H1 (cell line): Measurements from ENCODE around the gene FADS6. TPM values are rescaled to one million over a fixed set of nuclear protein-coding genes. Genes with fewer than 3 reads are reported as not detected.

Experiments
- CTCF ChIA-PET: fragments of 300-600 bp; sonication (Branson Sonifier 250); formaldehyde crosslinking; loops from one replicate; lab custom pipeline; 2021; ENCODE audit not compliant: partially characterized antibody; lab: Charles Lee
- POLR2A ChIA-PET: fragments of 300-600 bp; sonication (Branson Sonifier 250); formaldehyde crosslinking; loops from one replicate; lab custom pipeline; 2021; ENCODE audit warnings: inconsistent platforms; ENCODE audit not compliant: partially characterized antibody; lab: Charles Lee
- DNase-seq, 2 experiments: peaks; one replicate each; pipeline versions ENCODE4 v3.0.0 to v3.0.0-alpha.2; 2010 to 2022; ENCODE audit warnings: low spot score in 2 of 2, low read depth in 1 of 2, mixed read lengths in 1 of 2
- FAIRE-seq: peaks from 2 replicates; lab custom pipeline; 2011; peaks lifted over from hg19 to GRCh38; lab: Jason Lieb, UNC
- H2AFZ ChIP-seq: 2 replicates; pipeline ENCODE4 v1.8.1; 2012; ENCODE audit warnings: low read length, inconsistent platforms
- H2AK5ac ChIP-seq: 2 replicates; pipeline ENCODE4 v1.6.1; 2013; ENCODE audit warnings: low read depth, low read length
- H2BK120ac ChIP-seq: replicated peaks from 2 replicates; pipeline ENCODE3; 2013; ENCODE audit warnings: low read depth, low read length, inconsistent platforms
- H2BK12ac ChIP-seq: 2 replicates; pipeline ENCODE4 v1.6.1; 2013; ENCODE audit warnings: low read depth, low read length
- H2BK15ac ChIP-seq: 2 replicates; pipeline ENCODE4 v1.6.1; 2013; ENCODE audit warnings: low read length
- H2BK20ac ChIP-seq: 2 replicates; pipeline ENCODE4 v1.6.1; 2013; ENCODE audit warnings: low read length
- H2BK5ac ChIP-seq: 2 replicates; pipeline ENCODE4 v1.6.1; 2013; ENCODE audit warnings: low read depth, low read length
- H3K14ac ChIP-seq: 2 replicates; pipeline ENCODE4 v1.6.1; 2013; ENCODE audit warnings: inconsistent platforms; ENCODE audit not compliant: insufficient read length
- H3K18ac ChIP-seq: 2 replicates; pipeline ENCODE4 v1.6.1; 2013; ENCODE audit warnings: low read length; ENCODE audit errors: extremely low read depth
- H3K23ac ChIP-seq: 2 replicates; pipeline ENCODE4 v1.6.1; 2013; ENCODE audit warnings: inconsistent platforms; ENCODE audit not compliant: insufficient read length
- H3K23me2 ChIP-seq: 2 replicates; pipeline ENCODE4 v1.6.1; 2013; ENCODE audit warnings: low read depth, low read length
- H3K27ac ChIP-seq: 2 replicates; pipeline ENCODE4 v1.6.1; 2011; ENCODE audit warnings: low read depth, low read length, inconsistent platforms
- H3K27me3 ChIP-seq, 4 experiments: replicated peaks in 1 of 4; 1 replicate in 1 of 4; 2 replicates in 3 of 4; pipeline versions ENCODE4 v1.6.1 to v1.8.1; 2011 to 2013; ENCODE audit warnings: low read length in 3 of 4, mild to moderate bottlenecking in 3 of 4, inconsistent platforms in 2 of 4, mixed read lengths in 2 of 4, moderate library complexity in 1 of 4; ENCODE audit not compliant: control insufficient read depth in 3 of 4, insufficient read depth in 3 of 4; ENCODE audit errors: extremely low read depth in 1 of 4
- H3K36me3 ChIP-seq, 4 experiments: 2 replicates each; pipeline versions ENCODE4 v1.6.1 to v1.8.1; 2011 to 2013; ENCODE audit warnings: mild to moderate bottlenecking in 4 of 4, low read length in 3 of 4, moderate library complexity in 2 of 4, control low read depth in 1 of 4, inconsistent platforms in 1 of 4; ENCODE audit not compliant: insufficient read depth in 4 of 4, control insufficient read depth in 2 of 4
- H3K4ac ChIP-seq: replicated peaks from 2 replicates; pipeline ENCODE3; 2013; ENCODE audit warnings: low read length, low read depth, mixed read lengths, inconsistent platforms; ENCODE audit not compliant: insufficient read length
- H3K4me1 ChIP-seq, 4 experiments: replicated peaks in 1 of 4; 1 replicate in 1 of 4; 2 replicates in 3 of 4; pipeline versions ENCODE4 v1.6.1 to v1.8.1; 2011 to 2013; ENCODE audit warnings: low read length in 3 of 4, inconsistent platforms in 2 of 4, mixed read lengths in 1 of 4; ENCODE audit not compliant: insufficient read depth in 4 of 4, control insufficient read depth in 3 of 4
- H3K4me2 ChIP-seq, 2 experiments: 2 replicates each; pipeline versions ENCODE4 v1.6.1 to v1.8.1; 2011 to 2013; ENCODE audit warnings: low read depth in 2 of 2, low read length in 2 of 2, control low read depth in 1 of 2, inconsistent platforms in 1 of 2, mild to moderate bottlenecking in 1 of 2; ENCODE audit not compliant: insufficient read depth in 1 of 2
- H3K4me3 ChIP-seq, 4 experiments: fragments of 200-600, 300-600 bp in 1 of 4; sonication (generic), shearing (Covaris generic), sonication (Bioruptor Twin) in 1 of 4; 2 replicates each; pipeline versions ENCODE4 v1.5.1 to v1.8.1; 2011 to 2016; ENCODE audit warnings: low read length in 4 of 4, low read depth in 3 of 4, control low read depth in 2 of 4, inconsistent platforms in 2 of 4, mild to moderate bottlenecking in 2 of 4, mixed read lengths in 1 of 4, moderate library complexity in 1 of 4; ENCODE audit not compliant: insufficient read depth in 2 of 4; ENCODE audit errors: extremely low read depth in 1 of 4
- H3K56ac ChIP-seq: replicated peaks from 2 replicates; pipeline ENCODE3; 2013; ENCODE audit warnings: low read depth, mild to moderate bottlenecking, mixed read lengths, low read length, inconsistent platforms; ENCODE audit not compliant: insufficient read length
- H3K79me1 ChIP-seq: 2 replicates; pipeline ENCODE4 v1.6.1; 2013; ENCODE audit warnings: low read depth, low read length, control low read depth
- H3K79me2 ChIP-seq, 2 experiments: 2 replicates each; pipeline versions ENCODE4 v1.6.1 to v1.8.1; 2012 to 2013; ENCODE audit warnings: low read length in 2 of 2, mild to moderate bottlenecking in 2 of 2, inconsistent platforms in 1 of 2; ENCODE audit not compliant: insufficient read depth in 2 of 2, control insufficient read depth in 1 of 2
- H3K9ac ChIP-seq, 4 experiments: replicated peaks in 1 of 4; 1 replicate in 1 of 4; 2 replicates in 3 of 4; pipeline versions ENCODE4 v1.6.1 to v1.8.1; 2011 to 2013; ENCODE audit warnings: low read depth in 3 of 4, low read length in 3 of 4, control low read depth in 2 of 4, mild to moderate bottlenecking in 2 of 4, moderate library complexity in 2 of 4, inconsistent platforms in 1 of 4; ENCODE audit errors: extremely low read depth in 1 of 4
- H3K9me3 ChIP-seq, 2 experiments: 2 replicates each; pipeline versions ENCODE4 v1.6.1 to v1.8.1; 2012 to 2013; ENCODE audit warnings: mild to moderate bottlenecking in 2 of 2, moderate library complexity in 2 of 2, control low read depth in 1 of 2, inconsistent platforms in 1 of 2, low read depth in 1 of 2, low read length in 1 of 2, mixed read lengths in 1 of 2; ENCODE audit not compliant: insufficient read depth in 2 of 2
- H4K20me1 ChIP-seq, 2 experiments: replicated peaks in 1 of 2; 2 replicates each; pipeline versions ENCODE3 to v1.8.1; 2011 to 2013; ENCODE audit warnings: inconsistent platforms in 2 of 2, low read length in 2 of 2, mild to moderate bottlenecking in 1 of 2; ENCODE audit not compliant: insufficient read depth in 2 of 2, control insufficient read depth in 1 of 2
- H4K5ac ChIP-seq: 2 replicates; pipeline ENCODE4 v1.6.1; 2013; ENCODE audit warnings: low read length, low read depth, mixed read lengths, inconsistent platforms; ENCODE audit not compliant: insufficient read length
- H4K8ac ChIP-seq: 2 replicates; pipeline ENCODE4 v1.8.0; 2013; ENCODE audit warnings: mild to moderate bottlenecking, moderate library complexity, low read length, inconsistent platforms; ENCODE audit not compliant: insufficient read depth; ENCODE audit errors: extremely low read depth
- H4K91ac ChIP-seq: replicated peaks from 2 replicates; pipeline ENCODE3; 2013; ENCODE audit warnings: low read length, mixed read lengths, inconsistent platforms; ENCODE audit not compliant: insufficient read length
- CHD1 ChIP-seq: IDR thresholded peaks from 2 replicates; pipeline ENCODE4 v1.6.1; 2012; ENCODE audit warnings: low read depth, low read length, improper control_type of control experiment
- EZH2 ChIP-seq: fragments of 200-600 bp; sonication (generic); IDR thresholded peaks from 2 replicates; pipeline ENCODE4 v1.7.1; 2012; ENCODE audit warnings: low read depth, mild to moderate bottlenecking, moderate library complexity, low read length, inconsistent platforms; ENCODE audit not compliant: severe bottlenecking
- KDM1A ChIP-seq: fragments of 200-600, 300-600 bp; sonication (generic); IDR thresholded peaks from 2 replicates; pipeline ENCODE4 v1.7.1; 2016; ENCODE audit warnings: mild to moderate bottlenecking, low read length, borderline replicate concordance
- KDM5A ChIP-seq: fragments of 200-600 bp; IDR thresholded peaks from 2 replicates; pipeline ENCODE4 v1.7.1; 2012; ENCODE audit warnings: mild to moderate bottlenecking, low read length, inconsistent platforms, mixed read lengths
- RAD21 ChIP-seq, 2 experiments: IDR thresholded peaks in 1 of 2; conservative IDR thresholded peaks in 1 of 2; 2 replicates each; pipeline ENCODE4 v1.6.1; 2011; ENCODE audit warnings: low read depth in 2 of 2, low read length in 2 of 2, improper control_type of control experiment in 1 of 2, inconsistent platforms in 1 of 2, mild to moderate bottlenecking in 1 of 2, moderate library complexity in 1 of 2
- SP1 ChIP-seq: IDR thresholded peaks from 2 replicates; pipeline ENCODE4 v1.6.1; 2011; ENCODE audit warnings: low read depth, low read length
- SP4 ChIP-seq: IDR thresholded peaks from 2 replicates; pipeline ENCODE4 v1.6.1; 2012; ENCODE audit warnings: low read length, inconsistent platforms
- WGBS, 2 experiments: shearing (Covaris generic) in 1 of 2; methylation state at CpG; one replicate each; pipeline versions ENCODE4 v1.1.6 to v1.1.7; 2013 to 2015; ENCODE audit warnings: low lambda C conversion rate in 2 of 2, mixed read lengths in 2 of 2, inconsistent platforms in 1 of 2, low coverage in 1 of 2, missing lambda C conversion rate in 1 of 2; ENCODE audit not compliant: insufficient replicate concordance in 2 of 2, insufficient coverage in 1 of 2, insufficient read length in 1 of 2; ENCODE audit errors: extremely low coverage in 1 of 2, missing lambda C conversion rate in 1 of 2; 5-methylcytosine and 5-hydroxymethylcytosine counted together
- polyA plus RNA-seq, 7 experiments: library from polyadenylated mRNA; depleted of rRNA in 3 of 7; stranded (reverse) in 5 of 7; unstranded in 2 of 7; fragments of >200 nt in 5 of 7; fragments of 200-250 nt in 2 of 7; gene quantifications; 1 replicate in 5 of 7; 2 replicates in 1 of 7; 4 replicates in 1 of 7; pipeline versions ENCODE4 v1.2.1 to v1.2.3, GENCODE V29; 2011 to 2013; ENCODE audit warnings: missing spikeins in 2 of 7, mixed read lengths in 2 of 7
- total RNA-seq: library from RNA; stranded (reverse); fragmentation: NEBNext Ultra II Directional; extraction: Animal tissue kit (Norgen Biotek cat#: 25700); gene quantifications from 2 replicates; pipeline ENCODE4 v1.2.1, GENCODE V29; 2021

The FADS6 gene
- total and polyA plus RNA-seq, 2 of the 8 experiments (the other 6 are each of a cell fraction or from before 2014, with no cell fraction given) = 0.56 to 2.5 TPM

- CTCF ChIA-PET = interaction anchor here (1.3 to 81.0 kb wide), 4 partner anchors 8 to 60 kb away, joined by 3 to 2981 read pairs (median 6); partner anchors contain the start of genes GRIN2C and NAT9
- no peak for DNase-seq
Observed at GRCh38 chr17:74878658-74879057, 14.8 kb downstream of the FADS6 start.

More at GRCh38 chr17:74878658-74879057, 14.8 kb downstream of the FADS6 start:
- H2BK120ac ChIP-seq = no peak overlapping the region
- no peak overlapping the region for H3K27ac ChIP-seq
- no peak overlapping the region for H3K18ac ChIP-seq
- H2BK20ac ChIP-seq = no peak overlapping the region
- no peak overlapping the region for H3K14ac ChIP-seq
- no peak for FAIRE-seq
- H3K27me3 ChIP-seq = peaks cover 0 to 2% (median 0%) of the 10 kb centered on the region in 4 experiments; a peak in 2 of 7 replicates
- no peak overlapping the region for H2AK5ac ChIP-seq
- H2BK5ac ChIP-seq = no peak overlapping the region
- no peak overlapping the region for H4K91ac ChIP-seq
- H4K5ac ChIP-seq = no peak overlapping the region
- no peaks in the 10 kb centered on the region for H3K79me2 ChIP-seq
- no peaks in the 10 kb centered on the region for H3K36me3 ChIP-seq
- H2AFZ ChIP-seq = no peak overlapping the region
- H3K56ac ChIP-seq = no peak overlapping the region
- H2BK12ac ChIP-seq = no peak overlapping the region
- 88% methylated on average over 2 of the region's 2 CpGs; no CpG with 5 or more reads in 1 of the 2 experiments for WGBS, 2 experiments
- H4K8ac ChIP-seq = no peak overlapping the region
- H3K4ac ChIP-seq = no peak overlapping the region
- TF ChIP-seq KDM1A (no peak), SP4 (no peak), SP1 (no peak), RAD21 (IDR thresholded peaks at IDR 0.05 in 1 of 2, conservative IDR thresholded peaks at IDR 0.05 in 1 of 2; ENCODE audit: low read depth in 2 of 2, low read length in 2 of 2) (no peak), KDM5A (no peak), EZH2 (no peak), CHD1 (no peak)
- H3K23me2 ChIP-seq = no peaks in the 10 kb centered on the region
- no peaks in the 10 kb centered on the region for H3K9me3 ChIP-seq
- no peak overlapping the region for H3K23ac ChIP-seq
- peaks cover 3 to 12% (median 7%) of the 10 kb centered on the region in 4 experiments for H3K4me1 ChIP-seq
- no peaks in the 10 kb centered on the region for H4K20me1 ChIP-seq
- H3K4me2 ChIP-seq = no peak overlapping the region
- no peak overlapping the region for H2BK15ac ChIP-seq
- POLR2A ChIA-PET = no interaction called here
- H3K9ac ChIP-seq = no peak overlapping the region
- no peaks in the 10 kb centered on the region for H3K79me1 ChIP-seq
- no peak overlapping the region for H3K4me3 ChIP-seq
